Stimulated activated naive CD4-positive, alpha-beta T cell (primary cell): ENCODE data around the gene TGM3.

Source experiments
- DNase-seq, 6 experiments: peaks; one replicate each; lab custom pipeline; 2025; lab: John Stamatoyannopoulos, UW

TGM3 gene

GRCh38 chr20:2285193-2285592, 10.6 kb upstream of the TGM3 start:
- no peak for DNase-seq

- no peak for DNase-seq
Measured at GRCh38 chr20:2285613-2286012, 10.2 kb upstream of the TGM3 start.

- DNase-seq = no peak
Measured at GRCh38 chr20:2287504-2287903, 8.3 kb upstream of the TGM3 start.

- DNase-seq = no peak
Measured at GRCh38 chr20:2289475-2289874, 6.3 kb upstream of the TGM3 start.

GRCh38 chr20:2290486-2290885, 5.3 kb upstream of the TGM3 start:
- no peak for DNase-seq

- DNase-seq = no peak
Measured at GRCh38 chr20:2292416-2293110, 3.2 kb upstream of the TGM3 start.

GRCh38 chr20:2293486-2293885, 2.3 kb upstream of the TGM3 start:
- no peak for DNase-seq

GRCh38 chr20:2293971-2294370, 1.8 kb upstream of the TGM3 start:
- DNase-seq = no peak

- DNase-seq = no peak
Measured at GRCh38 chr20:2295286-2295685, 515 bp upstream of the TGM3 start.

- DNase-seq = no peak
Measured at GRCh38 chr20:2296524-2297356, 939 bp downstream of the TGM3 start.

GRCh38 chr20:2297357-2297728, 1.5 kb downstream of the TGM3 start:
- DNase-seq = no peak

- DNase-seq = no peak
Measured at GRCh38 chr20:2298116-2298515, 2.3 kb downstream of the TGM3 start.

GRCh38 chr20:2298701-2299100, 2.9 kb downstream of the TGM3 start:
- no peak for DNase-seq

GRCh38 chr20:2299301-2299700, 3.5 kb downstream of the TGM3 start:
- no peak for DNase-seq

GRCh38 chr20:2300002-2300401, 4.2 kb downstream of the TGM3 start:
- no peak for DNase-seq

GRCh38 chr20:2300420-2300819, 4.6 kb downstream of the TGM3 start:
- DNase-seq = no peak

- no peak for DNase-seq
Measured at GRCh38 chr20:2301164-2301622, 5.4 kb downstream of the TGM3 start.

GRCh38 chr20:2302384-2303060, 6.7 kb downstream of the TGM3 start:
- DNase-seq = no peak

- DNase-seq = no peak
Measured at GRCh38 chr20:2303673-2304072, 7.9 kb downstream of the TGM3 start.

GRCh38 chr20:2304180-2304579, 8.4 kb downstream of the TGM3 start:
- DNase-seq = no peak

GRCh38 chr20:2305029-2305428, 9.2 kb downstream of the TGM3 start:
- no peak for DNase-seq

- no peak for DNase-seq
Measured at GRCh38 chr20:2305479-2305878, 9.7 kb downstream of the TGM3 start.

- DNase-seq = no peak
Measured at GRCh38 chr20:2305946-2306345, 10.1 kb downstream of the TGM3 start.
